Right renal cortex interstitium (tissue), 3 donors: Measurements from ENCODE around the gene SPACA6. TPM values are rescaled to one million over a fixed set of nuclear protein-coding genes. Genes with fewer than 3 reads are reported as not detected.

Source experiments
- DNase-seq, 3 donors: peaks; one replicate each; pipeline ENCODE4 v3.0.0-alpha.2; 2013; ENCODE audit warnings: low read depth in 3 of 3, low spot score in 2 of 3
- polyA plus RNA-seq, 3 donors: library from polyadenylated mRNA; unstranded; fragments of 120-200 nt; gene quantifications; one replicate each; pipeline ENCODE4 v1.2.1, GENCODE V29; 2013; ENCODE audit not compliant: insufficient read length in 3 of 3

SPACA6 gene
- polyA plus RNA-seq, 3 donors: 11.6 to 15.5 (median 12.1) TPM

DNA sequence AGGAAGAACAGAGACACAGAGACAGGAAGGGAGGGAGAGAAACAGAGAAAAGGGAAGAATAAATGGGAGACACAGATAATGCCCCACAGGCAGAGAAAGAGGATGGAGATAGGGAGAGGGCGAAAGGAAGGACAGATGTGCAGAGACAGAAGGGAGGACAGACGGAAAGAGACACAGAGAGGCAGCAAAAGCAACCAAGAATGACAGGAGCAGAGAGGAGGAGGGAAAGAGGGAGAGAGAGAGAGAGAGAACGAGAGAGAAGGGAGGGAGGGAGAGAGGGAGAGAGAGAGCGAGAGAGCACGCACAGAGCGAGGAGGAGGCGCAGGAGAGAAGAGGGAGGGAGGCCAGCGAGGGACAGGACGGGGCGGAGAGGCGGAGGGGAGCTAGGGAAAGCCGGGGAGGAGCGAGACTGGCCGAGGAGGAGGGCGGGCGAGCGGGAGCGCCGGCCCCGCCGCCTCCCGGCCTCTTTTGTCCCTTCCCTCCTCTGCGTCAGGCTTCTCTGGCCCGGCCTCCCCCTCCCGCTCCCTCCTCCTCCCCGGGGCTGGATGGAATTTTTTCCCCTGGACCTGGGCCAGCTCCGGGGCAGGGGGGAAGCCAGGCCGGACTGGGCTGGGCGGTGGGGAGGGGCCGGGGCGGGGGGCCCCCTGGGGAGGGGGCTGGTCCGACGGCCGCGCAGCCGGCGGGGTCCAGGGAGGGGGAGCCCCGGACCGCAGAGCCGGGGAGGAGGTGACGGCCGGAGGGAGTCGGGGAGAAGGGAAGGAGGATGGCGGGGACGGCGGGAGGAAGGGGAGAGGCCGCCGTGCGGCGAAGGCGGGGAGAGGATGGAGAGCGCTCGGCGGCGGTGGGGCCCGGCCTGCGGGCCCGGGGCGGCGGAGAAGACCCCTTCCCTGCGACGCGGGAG lies 4.2 kb upstream of the SPACA6 start:
- DNase-seq: peak in 2 of 3 donors; percentile 92

DNA sequence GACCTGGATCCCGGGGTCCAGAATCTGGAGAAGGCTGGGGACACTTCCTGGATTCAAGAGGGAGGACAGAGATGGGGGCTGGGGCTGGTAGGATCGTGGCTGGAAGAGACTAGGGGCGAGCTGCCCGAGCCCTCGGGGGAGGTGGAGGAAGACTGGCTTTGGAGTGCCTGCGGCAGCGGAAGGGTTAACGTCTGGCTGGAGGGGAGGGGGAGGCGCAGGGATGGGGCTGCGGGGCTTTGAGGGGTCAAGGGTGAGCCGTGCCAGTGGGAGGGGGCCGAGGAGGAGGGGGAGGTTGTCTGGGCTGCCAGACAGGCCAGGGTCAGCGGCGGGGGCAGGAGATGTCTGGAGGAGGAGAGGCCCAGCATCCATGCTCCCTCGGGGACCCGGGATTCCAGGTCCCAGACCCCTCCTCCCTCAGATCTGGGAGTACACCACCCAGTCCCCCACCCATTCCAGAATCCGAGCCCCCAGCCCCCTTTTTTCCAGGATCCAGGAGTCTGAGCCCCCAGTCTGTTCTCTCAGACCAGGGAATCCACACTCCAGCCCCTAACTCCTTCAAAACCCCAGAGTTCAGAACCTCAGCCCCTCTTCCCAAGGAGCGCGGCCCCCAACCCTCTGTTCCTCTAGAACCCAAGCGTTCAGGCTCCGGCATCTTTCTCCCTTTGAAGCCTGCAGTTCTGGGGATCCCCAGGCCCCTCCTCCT lies 3.2 kb upstream of the SPACA6 start:
- DNase-seq: no peak

DNA sequence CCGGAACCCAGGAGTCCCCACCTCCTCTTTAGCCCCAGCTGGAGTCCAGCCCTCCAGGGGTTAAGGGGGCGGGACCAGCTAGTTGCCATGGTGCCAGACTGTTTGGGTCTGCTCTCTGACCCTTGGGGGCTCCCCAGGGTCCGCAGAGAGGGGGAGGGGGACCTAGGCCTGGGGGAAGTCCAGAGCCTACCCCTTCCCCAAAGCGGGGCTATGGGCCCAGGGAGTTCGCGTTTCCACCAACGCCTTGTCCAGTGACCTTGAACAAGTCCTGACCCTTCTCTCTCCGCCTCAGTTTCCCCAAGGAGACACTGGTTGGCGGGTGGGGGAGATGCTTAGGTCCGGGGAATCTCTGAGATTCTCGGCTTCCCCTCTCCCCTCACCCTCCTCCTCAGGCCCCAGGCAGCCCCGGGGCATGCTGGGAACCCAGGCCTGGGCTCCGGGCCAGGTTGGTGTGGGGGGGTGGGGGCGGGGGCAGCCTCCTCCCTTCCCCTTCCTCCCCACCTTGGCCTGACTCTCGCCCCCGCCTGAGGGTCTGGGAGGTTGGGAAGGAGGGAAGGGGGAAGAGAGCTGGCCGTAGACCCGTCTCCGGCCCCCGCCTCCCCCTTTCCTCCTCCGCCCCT lies 2.6 kb upstream of the SPACA6 start:
- peak in 1 of 3 donors; percentile 79 for DNase-seq

DNA sequence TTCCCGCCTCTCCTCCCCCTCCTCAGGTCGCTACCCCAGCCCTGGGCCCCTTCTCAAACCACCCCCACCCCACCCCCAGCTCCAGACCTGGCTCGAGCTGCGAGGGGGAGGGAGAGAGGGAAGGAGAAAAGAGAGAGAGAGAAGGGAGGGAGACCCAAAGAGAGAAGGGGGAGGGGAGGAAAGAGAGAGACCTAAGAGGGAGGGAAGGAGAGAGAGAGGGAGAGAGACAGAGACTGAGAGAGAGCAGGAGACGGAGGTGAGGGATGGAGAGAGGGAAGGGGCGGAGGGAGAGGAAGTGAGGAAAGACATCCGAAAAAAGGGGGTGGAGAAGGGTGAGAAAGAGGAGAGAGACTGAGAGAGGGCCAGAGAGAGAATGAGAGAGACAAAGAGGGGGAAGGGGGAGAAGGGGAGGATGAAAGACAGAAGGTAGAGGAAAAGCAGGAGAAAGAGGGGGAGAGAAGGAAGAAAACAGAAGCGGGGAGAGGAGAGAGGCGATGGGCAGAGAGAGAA lies 2.0 kb upstream of the SPACA6 start:
- no peak for DNase-seq

DNA sequence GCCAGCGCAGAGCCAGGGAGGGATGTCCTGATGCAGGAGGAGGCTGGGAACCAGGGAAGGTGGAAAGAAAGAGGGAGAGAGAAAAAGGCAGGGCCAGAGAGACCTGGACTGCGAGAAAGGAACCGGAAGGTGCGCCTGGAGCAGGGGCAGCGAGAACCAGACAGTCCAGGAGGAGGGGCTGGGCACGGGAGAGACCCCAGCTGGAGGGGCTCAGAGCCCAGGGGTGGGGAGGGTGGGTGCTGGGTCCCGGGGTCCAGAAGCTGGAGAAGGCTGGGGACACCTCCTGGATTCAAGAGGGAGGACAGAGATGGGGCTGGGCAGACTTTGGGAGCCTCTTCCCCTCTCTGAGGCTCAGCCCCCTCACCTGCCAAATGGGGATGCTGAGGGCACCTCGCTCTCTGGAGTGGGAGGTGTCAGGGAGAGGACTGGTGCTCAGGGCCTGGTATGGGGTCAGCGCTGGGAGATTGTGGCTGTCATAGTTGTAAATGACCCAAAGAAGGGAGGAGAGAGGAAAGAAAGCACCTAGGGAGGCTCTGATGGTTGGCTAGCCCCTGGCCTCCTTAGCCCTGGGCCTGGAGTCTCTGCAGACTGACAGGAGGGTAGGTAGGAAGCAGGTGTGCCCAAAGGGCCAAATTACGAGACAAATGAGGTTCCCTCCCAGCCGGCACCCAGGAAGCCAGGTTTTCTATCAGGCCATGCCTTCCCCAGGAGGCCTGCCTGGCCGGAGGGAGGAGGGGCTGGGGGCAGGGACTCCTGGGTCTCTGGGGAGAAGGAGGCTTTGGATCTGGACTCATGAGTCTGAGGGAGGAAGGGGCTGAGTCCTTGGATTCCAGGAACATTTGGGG lies 1.3 kb upstream of the SPACA6 start:
- no peak for DNase-seq

DNA sequence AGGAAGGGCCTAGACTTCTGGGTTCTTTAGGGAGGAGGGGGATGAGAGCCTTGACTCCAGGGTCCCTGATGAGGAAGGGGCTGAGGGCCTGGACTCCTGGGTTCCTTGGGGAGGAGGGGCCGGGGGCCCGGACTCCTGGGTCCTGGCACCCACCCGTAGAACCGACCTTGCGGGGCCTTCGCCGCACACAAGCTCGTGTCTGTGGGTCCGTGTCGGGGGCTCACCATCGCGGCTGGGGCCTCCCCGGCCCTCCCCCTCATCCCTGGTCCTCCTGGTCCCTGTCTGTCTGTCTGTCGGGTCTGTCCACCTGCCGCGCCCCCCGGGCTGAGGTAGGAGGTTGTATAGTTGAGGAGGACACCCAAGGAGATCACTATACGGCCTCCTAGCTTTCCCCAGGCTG lies 662 bp upstream of the SPACA6 start:
- DNase-seq: no peak

DNA sequence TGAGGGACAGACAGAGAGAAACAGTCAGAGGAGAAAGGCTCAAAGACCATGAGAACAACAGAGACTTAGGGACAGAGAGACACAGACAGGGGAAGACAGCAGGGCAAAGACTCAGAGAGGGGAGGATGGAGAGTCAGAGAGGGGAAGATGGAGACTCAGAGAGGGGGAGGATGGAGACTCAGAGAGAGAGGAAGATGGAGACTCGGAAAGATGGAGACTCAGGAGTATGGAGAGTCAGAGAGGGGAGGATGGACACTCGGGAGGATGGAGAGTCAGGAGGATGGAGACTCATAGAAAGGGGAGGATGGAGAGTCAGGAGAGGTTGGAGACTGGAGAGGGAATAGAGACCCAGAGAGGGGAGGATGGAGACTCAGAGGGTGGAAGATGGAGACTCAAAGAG lies 689 bp downstream of the SPACA6 start:
- no peak for DNase-seq

DNA sequence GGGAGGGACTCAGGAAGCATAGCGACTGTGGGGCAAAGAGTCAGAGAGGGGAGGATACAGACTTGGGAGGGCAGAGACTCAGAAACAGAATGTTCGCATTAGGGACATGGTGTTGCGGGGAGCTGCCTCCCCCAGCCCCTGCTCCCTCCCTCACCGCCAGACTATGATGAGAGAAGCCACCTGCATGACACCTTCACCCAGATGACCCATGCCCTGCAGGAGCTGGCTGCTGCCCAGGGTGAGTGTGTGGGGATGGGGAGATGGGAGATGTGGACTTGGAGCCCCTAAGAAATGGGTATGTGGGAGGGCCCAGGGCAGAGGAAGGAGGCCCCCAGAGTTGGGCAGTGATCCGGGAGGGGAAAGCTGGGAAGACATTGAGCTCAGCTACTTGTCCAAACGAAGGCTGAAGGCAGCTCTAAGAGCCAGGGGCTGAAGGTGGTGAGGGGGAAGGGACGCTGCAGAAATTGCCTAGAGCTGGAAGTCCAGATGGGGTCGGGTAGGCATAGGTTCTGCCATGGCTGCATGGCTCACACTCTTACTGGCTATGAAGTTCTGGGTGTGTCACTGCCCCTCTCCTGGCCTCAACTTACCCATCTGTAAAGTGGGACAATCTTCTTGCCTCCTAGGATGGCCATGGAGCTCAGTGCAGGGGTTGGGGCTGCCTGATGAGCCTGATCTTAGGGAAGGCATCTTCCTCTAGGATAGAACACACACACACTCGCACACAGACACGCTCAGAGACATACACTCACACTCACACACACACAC lies 1.4 kb downstream of the SPACA6 start:
- no peak for DNase-seq

DNA sequence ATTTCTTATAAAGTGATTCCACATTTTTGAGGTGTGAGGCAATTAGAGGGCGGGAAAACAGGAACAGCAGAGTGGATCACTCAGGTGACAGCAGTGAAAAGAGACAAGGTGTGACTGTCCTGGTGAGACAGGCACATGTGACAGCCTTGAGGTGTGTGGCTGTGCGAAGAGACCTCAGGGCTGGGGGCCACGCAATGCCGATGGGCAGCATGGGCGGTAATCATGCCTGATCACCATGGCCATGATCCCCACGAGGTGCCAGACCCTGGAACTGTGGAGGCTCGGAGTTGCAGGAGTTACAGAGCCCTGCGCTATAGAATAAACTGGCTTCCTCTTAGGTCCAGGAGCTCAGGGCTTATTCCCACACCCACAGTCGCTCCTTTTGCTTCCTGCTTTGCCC lies 2.0 kb downstream of the SPACA6 start:
- DNase-seq: no peak

DNA sequence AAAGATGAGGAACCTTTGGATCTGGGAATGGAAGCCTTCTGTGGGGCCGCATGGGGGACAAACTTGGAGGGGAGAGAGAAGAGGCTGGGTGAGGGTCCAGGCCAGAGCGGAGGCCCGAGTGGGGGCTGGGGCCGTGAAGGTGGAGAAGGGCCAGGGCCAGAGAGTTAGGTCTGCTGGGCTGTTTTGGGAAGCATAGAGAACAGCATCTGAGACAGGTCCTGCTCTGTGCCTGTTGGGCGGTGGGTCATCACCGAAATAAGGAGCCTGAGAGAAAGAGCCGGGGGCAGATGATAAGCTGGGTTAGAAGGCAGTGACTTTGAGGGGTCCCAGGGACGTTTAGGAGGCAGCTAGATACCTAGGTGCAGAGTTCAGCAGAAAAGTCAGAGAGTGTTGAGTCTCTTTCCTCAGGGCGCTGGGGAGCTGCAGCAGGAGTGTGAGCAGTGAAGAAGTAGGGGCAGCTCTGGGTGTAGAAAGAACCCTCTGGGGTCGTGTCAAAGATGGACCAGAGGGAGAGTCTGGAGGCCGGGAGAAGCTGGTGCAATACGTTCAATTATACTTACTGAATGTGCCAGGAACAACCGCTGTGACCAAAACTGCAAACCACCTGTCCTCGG lies 2.7 kb downstream of the SPACA6 start:
- DNase-seq: no peak

DNA sequence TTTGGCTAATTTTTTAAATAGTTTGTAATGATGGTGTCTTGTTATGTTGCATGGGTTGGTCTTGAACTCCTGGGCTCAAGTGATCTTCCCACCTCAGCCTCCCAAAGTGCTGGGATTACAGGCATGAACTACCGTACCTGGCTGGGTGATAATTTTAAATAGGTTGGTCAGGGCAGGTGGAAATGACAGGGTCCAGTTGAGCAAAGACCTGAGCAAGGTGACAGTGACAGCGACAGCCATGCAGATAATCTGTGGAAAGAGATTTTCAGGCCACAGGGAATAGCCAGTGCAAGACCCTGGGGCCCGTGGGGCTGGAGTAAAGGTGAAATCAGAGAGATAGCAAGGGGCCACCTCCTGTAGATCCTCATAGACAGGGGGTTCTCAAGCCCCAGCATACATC lies 3.5 kb downstream of the SPACA6 start:
- no peak for DNase-seq

DNA sequence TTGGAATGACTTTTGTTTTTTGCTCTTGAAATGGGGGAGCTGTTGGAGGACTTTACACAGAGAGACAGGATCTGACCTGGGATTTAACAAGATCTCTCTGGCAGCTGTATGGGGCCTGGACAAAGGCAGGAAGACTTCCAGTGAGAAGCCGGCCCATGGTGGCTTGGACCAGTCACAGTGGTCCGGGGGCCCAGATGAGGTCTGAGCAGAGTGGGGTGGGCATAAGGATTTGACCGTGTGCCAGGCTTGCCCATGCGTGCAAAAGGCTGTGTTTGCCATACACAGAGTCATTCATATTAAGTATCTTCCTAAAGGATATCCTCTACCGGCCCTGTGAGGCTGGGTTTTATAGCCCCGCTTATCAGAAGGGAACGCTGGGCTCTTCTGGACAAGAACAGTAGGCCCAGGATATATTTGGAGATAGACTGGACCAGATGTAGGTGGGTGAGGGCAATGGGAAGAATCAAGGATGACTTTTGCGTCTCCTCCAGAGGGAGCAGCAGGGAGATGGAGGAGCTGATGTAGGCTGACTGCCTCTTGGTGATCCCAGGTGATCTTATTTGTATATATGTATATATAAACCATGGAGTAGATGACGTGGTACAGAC lies 4.1 kb downstream of the SPACA6 start:
- DNase-seq: no peak

DNA sequence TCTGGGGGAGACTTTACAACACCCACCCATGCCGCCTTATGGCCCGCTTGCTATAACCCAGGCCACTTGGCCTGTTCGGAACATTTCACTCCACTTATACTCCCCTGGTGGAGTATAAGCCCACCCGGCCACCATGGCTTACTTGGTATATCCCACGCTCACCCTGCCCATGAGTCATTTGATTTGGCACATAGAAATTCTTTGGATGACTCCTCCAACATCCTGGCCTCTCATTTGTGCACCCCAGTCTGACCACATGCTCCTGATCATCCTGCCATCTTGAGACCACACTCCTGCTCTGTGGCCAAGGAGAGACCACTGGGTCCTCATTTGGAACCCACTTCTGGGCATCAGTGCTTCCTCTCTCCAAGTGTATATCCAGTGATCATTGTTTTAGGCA lies 5.2 kb downstream of the SPACA6 start:
- no peak for DNase-seq

DNA sequence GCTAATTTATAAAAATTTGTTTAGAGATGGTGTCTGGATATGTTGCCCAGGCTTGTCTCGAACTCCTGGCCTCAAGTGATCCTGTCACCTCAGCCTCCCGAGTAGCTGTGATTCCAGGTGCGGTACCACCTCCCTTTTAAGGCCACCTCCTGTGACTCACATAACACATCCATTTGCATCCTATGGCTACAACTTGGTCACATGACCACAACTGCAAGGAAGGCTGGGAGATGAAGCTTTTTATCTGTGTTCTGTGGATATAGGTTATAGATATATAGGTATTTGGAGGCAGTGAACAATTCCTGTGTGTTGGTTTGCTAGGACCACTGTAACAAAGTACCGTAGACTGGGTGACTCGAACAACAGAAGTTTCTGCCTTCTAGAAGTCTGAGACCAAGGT lies 6.0 kb downstream of the SPACA6 start:
- no peak for DNase-seq

DNA sequence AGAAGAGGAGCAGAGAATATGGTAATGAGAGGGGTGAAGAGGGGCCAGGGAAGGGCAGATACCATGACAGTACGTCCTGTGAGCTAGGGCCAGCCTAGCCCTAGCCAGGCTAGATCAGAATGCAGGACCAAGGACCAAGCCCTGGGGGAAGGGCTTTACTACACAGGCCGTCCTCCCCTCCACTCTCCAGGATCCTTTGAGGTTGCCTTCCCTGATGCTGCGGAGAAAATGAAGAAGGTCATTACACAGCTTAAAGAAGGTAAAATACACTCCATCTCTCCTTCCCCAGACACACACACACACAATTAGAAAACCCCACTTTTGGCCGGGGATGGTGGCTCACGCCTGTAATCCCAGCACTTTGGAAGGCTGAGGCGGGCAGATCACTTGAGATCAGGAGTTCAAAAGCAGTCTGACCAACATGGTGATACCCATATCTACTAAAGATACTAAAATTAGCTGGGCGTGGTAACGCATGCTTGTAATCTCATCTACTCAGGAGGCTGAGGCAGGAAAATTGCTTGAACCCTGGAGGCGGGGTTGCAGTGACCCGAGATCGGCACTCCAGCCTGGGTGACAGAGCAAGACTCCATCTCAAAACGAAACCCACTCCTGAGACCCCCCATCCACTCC lies 8.5 kb downstream of the SPACA6 start:
- DNase-seq: no peak

DNA sequence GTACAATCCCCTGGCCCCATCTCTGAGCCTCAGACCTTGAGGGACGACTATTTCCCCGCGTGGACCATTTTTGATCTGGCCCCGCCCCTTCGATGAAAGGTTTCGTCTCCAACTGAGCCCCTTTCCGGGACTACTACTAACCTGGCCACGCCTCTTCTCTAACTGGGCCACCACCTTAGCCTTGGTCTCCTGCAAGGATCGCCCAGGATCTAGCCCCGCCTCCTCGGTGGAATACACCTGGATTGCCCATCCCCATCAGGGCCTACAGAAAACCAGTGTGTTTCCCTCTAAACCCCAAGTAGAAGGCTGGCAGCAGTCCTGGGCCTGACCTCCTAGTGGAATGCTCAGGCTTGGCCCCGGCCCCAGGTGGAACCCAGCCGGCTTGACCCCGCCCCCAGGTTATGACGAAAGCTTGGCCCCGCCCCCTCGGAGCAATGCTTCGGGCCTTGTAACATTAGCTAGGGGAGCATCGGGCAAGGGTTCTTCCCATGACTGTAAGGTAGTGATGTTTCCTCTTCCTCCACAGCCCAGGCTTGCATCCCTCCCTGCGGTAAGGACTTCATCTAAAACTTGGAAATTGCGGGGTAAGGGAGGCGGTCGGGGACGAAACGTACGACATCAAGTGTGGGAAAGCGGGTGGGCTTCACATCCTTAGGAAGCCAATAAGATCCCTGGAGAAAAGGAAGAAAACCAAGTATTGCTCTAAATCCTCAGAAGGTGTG lies 9.1 kb downstream of the SPACA6 start:
- no peak for DNase-seq

DNA sequence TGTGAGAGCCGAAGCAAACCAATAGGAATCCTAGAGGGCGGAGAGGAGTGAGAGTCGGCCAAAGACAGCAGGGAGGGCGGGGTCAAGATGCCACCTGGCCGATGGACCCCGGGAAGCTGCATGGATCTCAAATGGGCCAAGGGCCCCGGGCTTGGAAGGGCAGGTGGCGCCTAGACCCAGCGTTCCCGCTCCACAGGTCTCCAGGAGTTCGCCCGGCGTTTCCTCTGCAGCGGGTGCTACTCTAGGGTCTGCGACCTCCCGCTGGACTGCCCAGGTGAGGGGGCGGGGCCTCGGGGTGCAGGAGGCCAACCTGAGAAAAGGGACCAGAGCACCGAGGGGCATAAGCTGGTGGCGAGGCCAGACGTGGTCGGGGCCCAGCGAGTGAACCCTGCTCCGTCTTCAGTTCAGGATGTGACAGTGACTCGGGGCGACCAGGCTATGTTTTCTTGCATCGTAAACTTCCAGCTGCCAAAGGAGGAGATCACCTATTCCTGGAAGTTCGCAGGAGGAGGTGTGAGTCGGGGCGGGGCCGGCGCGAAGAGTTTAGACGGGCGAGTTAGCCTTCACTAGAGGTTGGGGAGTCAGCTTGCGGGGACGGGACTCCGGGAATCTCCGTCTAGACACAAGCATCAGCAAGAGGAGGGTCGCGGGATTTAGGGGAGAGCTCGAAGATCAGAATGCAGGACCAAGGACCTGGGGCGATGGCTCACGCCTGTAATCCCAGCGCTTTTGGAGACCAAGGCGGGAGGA lies 9.9 kb downstream of the SPACA6 start:
- DNase-seq: no peak
